Type B pancreatic cell (in vitro differentiated cells): Measurements from ENCODE around the gene PPP4R3B. TPM values are rescaled to one million over a fixed set of nuclear protein-coding genes. Genes with fewer than 3 reads are reported as not detected.
"Not testable (repeated sequence)": the region's sequence is repeated elsewhere in the genome, so short reads cannot be mapped to it uniquely, and the experiment has no call there.

ENCODE experiments used
- DNase-seq: peaks from one replicate; pipeline ENCODE4 v3.0.0; 2021; ENCODE audit warnings: mixed read lengths; ENCODE audit not compliant: unreplicated experiment; ENCODE audit errors: extremely low spot score
- H3K27ac Mint-ChIP-seq: 2 replicates; pipeline ENCODE4 v1.8.0; 2021; ENCODE audit warnings: mild to moderate bottlenecking, mixed read lengths
- H3K27me3 Mint-ChIP-seq: 2 replicates; pipeline ENCODE4 v1.8.0; 2021; ENCODE audit warnings: mixed read lengths
- H3K36me3 Mint-ChIP-seq: 2 replicates; pipeline ENCODE4 v1.8.0; 2021; ENCODE audit warnings: mixed read lengths
- H3K4me1 Mint-ChIP-seq: one replicate; pipeline ENCODE4 v1.8.0; 2021; ENCODE audit warnings: mixed read lengths; ENCODE audit not compliant: unreplicated experiment
- H3K4me3 Mint-ChIP-seq: 2 replicates; pipeline ENCODE4 v1.8.0; 2021; ENCODE audit warnings: mild to moderate bottlenecking, mixed read lengths
- H3K9me3 Mint-ChIP-seq: 2 replicates; pipeline ENCODE4 v1.8.0; 2021; ENCODE audit warnings: mixed read lengths
- CTCF ChIP-seq: fragments of 200-600 bp; sonication (generic); conservative IDR thresholded peaks from 2 replicates; pipeline ENCODE4 v1.5.0; 2021; ENCODE audit warnings: antibody characterized with exemption, mild to moderate bottlenecking
- total RNA-seq: library from RNA; stranded (reverse); gene quantifications from 2 replicates; pipeline ENCODE4 v1.2.1, GENCODE V29; 2021; ENCODE audit warnings: low replicate concordance

Gene PPP4R3B
- total RNA-seq, 1 donor from 2014 or later, result 59.4 TPM

GRCh38 chr2:55607717-55608116, 9.7 kb downstream of the PPP4R3B start:
- no peaks in the 10 kb centered on the region for H3K27me3 Mint-ChIP-seq
- H3K36me3 Mint-ChIP-seq, result peaks cover 18% of the 10 kb centered on the region
- DNase-seq, result no peak
- no peak overlapping the region for H3K27ac Mint-ChIP-seq
- no peak overlapping the region for H3K4me3 Mint-ChIP-seq
- H3K9me3 Mint-ChIP-seq, result no peaks in the 10 kb centered on the region
- TF ChIP-seq CTCF, result no peak
- H3K4me1 Mint-ChIP-seq, result no peaks in the 10 kb centered on the region

- TF ChIP-seq CTCF, result no peak
- Mint-ChIP-seq H3K36me3 (peaks cover 21% of the 10 kb centered on the region), H3K4me1 (no peaks in the 10 kb centered on the region), H3K9me3 (no peaks in the 10 kb centered on the region), H3K4me3 (no peak overlapping the region), H3K27ac (no peak overlapping the region), H3K27me3 (no peaks in the 10 kb centered on the region)
- DNase-seq, result no peak
Observed at GRCh38 chr2:55604027-55604565, 13.3 kb downstream of the PPP4R3B start.

- no peak overlapping the region for H3K4me3 Mint-ChIP-seq
- DNase-seq, result no peak
- TF ChIP-seq CTCF, result no peak
- no peaks in the 10 kb centered on the region for H3K9me3 Mint-ChIP-seq
- H3K36me3 Mint-ChIP-seq, result peaks cover 18% of the 10 kb centered on the region
- no peaks in the 10 kb centered on the region for H3K4me1 Mint-ChIP-seq
- no peaks in the 10 kb centered on the region for H3K27me3 Mint-ChIP-seq
- H3K27ac Mint-ChIP-seq, result no peak overlapping the region
Observed at GRCh38 chr2:55601849-55602248, 15.6 kb downstream of the PPP4R3B start.

GRCh38 chr2:55598056-55598795, 19.2 kb downstream of the PPP4R3B start:
- no peak overlapping the region for H3K27ac Mint-ChIP-seq
- H3K27me3 Mint-ChIP-seq, result no peaks in the 10 kb centered on the region
- DNase-seq, result no peak
- H3K9me3 Mint-ChIP-seq, result no peaks in the 10 kb centered on the region
- peaks cover 20% of the 10 kb centered on the region for H3K36me3 Mint-ChIP-seq
- no peak for TF ChIP-seq CTCF
- no peak overlapping the region for H3K4me3 Mint-ChIP-seq
- H3K4me1 Mint-ChIP-seq, result no peaks in the 10 kb centered on the region

GRCh38 chr2:55596795-55597194, 20.6 kb downstream of the PPP4R3B start:
- not testable (repeated sequence) for H3K4me1 Mint-ChIP-seq, H3K27me3 Mint-ChIP-seq, DNase-seq, H3K27ac Mint-ChIP-seq, H3K4me3 Mint-ChIP-seq, H3K9me3 Mint-ChIP-seq
- peaks cover 16% of the 10 kb centered on the region for H3K36me3 Mint-ChIP-seq

GRCh38 chr2:55595536-55595935, 21.9 kb downstream of the PPP4R3B start:
- Mint-ChIP-seq H3K4me3 (no peak overlapping the region), H3K27me3 (no peaks in the 10 kb centered on the region), H3K27ac (no peak overlapping the region), H3K36me3 (peaks cover 14% of the 10 kb centered on the region), H3K4me1 (no peaks in the 10 kb centered on the region), H3K9me3 (no peaks in the 10 kb centered on the region)
- no peak for TF ChIP-seq CTCF
- no peak for DNase-seq
